HepG2 (cell line): ENCODE data around the gene NT5C3B. TPM values are rescaled to one million over a fixed set of nuclear protein-coding genes. Genes with fewer than 3 reads are reported as not detected.
A peak's percentile ranks its signal among the peaks of the same experiment; 100 is the strongest.

ENCODE experiments used
- ARID2 ChIP-seq: sonication (generic); formaldehyde crosslinking; IDR thresholded peaks from 2 replicates; pipeline ENCODE4 v1.8.1; 2022; ENCODE audit warnings: mild to moderate bottlenecking, missing genetic modification reagents, borderline replicate concordance
- CCDC6 ChIP-seq: sonication (generic); formaldehyde crosslinking; IDR thresholded peaks from 2 replicates; pipeline ENCODE4 v1.8.1; 2022; ENCODE audit warnings: mild to moderate bottlenecking, missing genetic modification reagents, moderate library complexity
- DRAP1 ChIP-seq: IDR thresholded peaks from 2 replicates; pipeline ENCODE4 v1.6.1; 2016; ENCODE audit warnings: missing genetic modification reagents, missing compliant biosample characterization
- HMG20B ChIP-seq: conservative IDR thresholded peaks from 2 replicates; pipeline ENCODE4 v1.6.1; 2016; ENCODE audit warnings: missing genetic modification reagents, missing compliant biosample characterization
- IKZF5 ChIP-seq: IDR thresholded peaks from 2 replicates; pipeline ENCODE4 v1.6.1; 2018; ENCODE audit warnings: missing genetic modification reagents, mild to moderate bottlenecking, missing compliant biosample characterization
- KLF9 ChIP-seq: IDR thresholded peaks from 2 replicates; pipeline ENCODE4 v1.6.1; 2016; ENCODE audit warnings: low read depth
- MLLT10 ChIP-seq: sonication (generic); formaldehyde crosslinking; IDR thresholded peaks from 2 replicates; pipeline ENCODE4 v1.4.0; 2020; ENCODE audit warnings: missing genetic modification reagents
- PCBP1 ChIP-seq: fragments of 200-400 bp; formaldehyde crosslinking; IDR thresholded peaks from 2 replicates; pipeline ENCODE4 v1.6.1; 2017; ENCODE audit warnings: mild to moderate bottlenecking, low read depth, low read length, borderline replicate concordance
- PHF5A ChIP-seq: IDR thresholded peaks from one replicate; pipeline ENCODE4 v1.6.1; 2018; ENCODE audit warnings: low read depth, missing genetic modification reagents; ENCODE audit not compliant: unreplicated experiment
- PRMT3 ChIP-seq: sonication (generic); formaldehyde crosslinking; IDR thresholded peaks from 2 replicates; pipeline ENCODE4 v1.8.1; 2022; ENCODE audit warnings: low read depth, mild to moderate bottlenecking, moderate library complexity, missing genetic modification reagents, borderline replicate concordance
- SETDB1 ChIP-seq: sonication (generic); formaldehyde crosslinking; IDR thresholded peaks from 2 replicates; pipeline ENCODE4 v1.5.1; 2020; ENCODE audit warnings: missing genetic modification reagents, mild to moderate bottlenecking, borderline replicate concordance
- SP1 ChIP-seq, 2 experiments: fragments of 450-650 bp in 1 of 2; sonication (generic) in 1 of 2; formaldehyde crosslinking in 1 of 2; IDR thresholded peaks; 2 replicates each; pipeline versions ENCODE4 v1.4.0 to v1.6.1; 2016 to 2020; ENCODE audit warnings: missing genetic modification reagents in 1 of 2
- TRIM22 ChIP-seq: fragments of 450-650 bp; IDR thresholded peaks from 2 replicates; pipeline ENCODE4 v1.6.1; 2017
- ZFAT ChIP-seq: sonication (generic); formaldehyde crosslinking; conservative IDR thresholded peaks from 2 replicates; pipeline ENCODE4 v1.8.1; 2023; ENCODE audit warnings: missing genetic modification reagents, inconsistent platforms
- ZFP36L1 ChIP-seq: sonication (generic); formaldehyde crosslinking; IDR thresholded peaks from 2 replicates; pipeline ENCODE4 v1.8.0; 2022; ENCODE audit warnings: mild to moderate bottlenecking, missing genetic modification reagents, moderate library complexity
- ZNF263 ChIP-seq: sonication (generic); formaldehyde crosslinking; IDR thresholded peaks from 2 replicates; pipeline ENCODE4 v1.4.0; 2020; ENCODE audit warnings: missing genetic modification reagents
- ZNF264 ChIP-seq: sonication (generic); formaldehyde crosslinking; IDR thresholded peaks from 2 replicates; pipeline ENCODE4 v1.4.0; 2020; ENCODE audit warnings: missing genetic modification reagents
- ZNF329 ChIP-seq: sonication (generic); formaldehyde crosslinking; IDR thresholded peaks from 2 replicates; pipeline ENCODE4 v1.9.0; 2021; ENCODE audit warnings: low read depth, mild to moderate bottlenecking, missing genetic modification reagents
- ZNF34 ChIP-seq: sonication (generic); formaldehyde crosslinking; IDR thresholded peaks from 2 replicates; pipeline ENCODE4 v1.4.0; 2020; ENCODE audit warnings: mild to moderate bottlenecking, missing genetic modification reagents, borderline replicate concordance
- ZNF367 ChIP-seq: sonication (generic); formaldehyde crosslinking; IDR thresholded peaks from 2 replicates; pipeline ENCODE4 v1.4.0; 2020; ENCODE audit warnings: missing genetic modification reagents, borderline replicate concordance
- ZNF597 ChIP-seq: sonication (generic); formaldehyde crosslinking; IDR thresholded peaks from 2 replicates; pipeline ENCODE4 v1.5.0; 2020; ENCODE audit warnings: missing genetic modification reagents
- ZNF746 ChIP-seq: sonication (generic); formaldehyde crosslinking; IDR thresholded peaks from 2 replicates; pipeline ENCODE4 v1.8.0; 2022; ENCODE audit warnings: mild to moderate bottlenecking, missing genetic modification reagents
- ZNF878 ChIP-seq: sonication (generic); formaldehyde crosslinking; IDR thresholded peaks from 2 replicates; pipeline ENCODE4 v1.8.1; 2023; ENCODE audit warnings: mild to moderate bottlenecking, missing genetic modification reagents, moderate library complexity
- polyA plus RNA-seq, 8 experiments: library from polyadenylated mRNA; depleted of rRNA in 3 of 8; stranded (reverse) in 7 of 8; unstranded in 1 of 8; fragments of >200 nt; fragmentation: Illumina TruSeq in 4 of 8; extraction: Trizol in 4 of 8; gene quantifications; 2 replicates each; pipeline versions ENCODE4 v1.2.1 to v1.2.3, GENCODE V29; 2011 to 2016; ENCODE audit warnings: low read depth in 4 of 8, missing spikeins in 1 of 8, mixed read lengths in 1 of 8; ENCODE audit not compliant: insufficient read depth in 1 of 8
- total RNA-seq, 5 experiments: library from RNA; depleted of rRNA; stranded (reverse); fragments of >200 nt; fragmentation: Illumina TruSeq; extraction: Trizol; gene quantifications; 2 replicates each; pipeline ENCODE4 v1.2.3, GENCODE V29; 2016; ENCODE audit warnings: low read depth in 1 of 5
- TF ChIP-seq, protein P1 (sequence below): sonication (generic); formaldehyde crosslinking; IDR thresholded peaks from 2 replicates; pipeline ENCODE4 v1.5.0; 2020; ENCODE audit warnings: mild to moderate bottlenecking, missing genetic modification reagents, borderline replicate concordance
- TF ChIP-seq, protein P2 (sequence below): sonication (generic); formaldehyde crosslinking; IDR thresholded peaks from 2 replicates; pipeline ENCODE4 v1.4.0; 2020; ENCODE audit warnings: missing genetic modification reagents

Gene NT5C3B
- total and polyA plus RNA-seq, 2 of the 13 experiments (the other 11 are each of a cell fraction or from before 2014, with no cell fraction given): 104 to 126 TPM

DNA sequence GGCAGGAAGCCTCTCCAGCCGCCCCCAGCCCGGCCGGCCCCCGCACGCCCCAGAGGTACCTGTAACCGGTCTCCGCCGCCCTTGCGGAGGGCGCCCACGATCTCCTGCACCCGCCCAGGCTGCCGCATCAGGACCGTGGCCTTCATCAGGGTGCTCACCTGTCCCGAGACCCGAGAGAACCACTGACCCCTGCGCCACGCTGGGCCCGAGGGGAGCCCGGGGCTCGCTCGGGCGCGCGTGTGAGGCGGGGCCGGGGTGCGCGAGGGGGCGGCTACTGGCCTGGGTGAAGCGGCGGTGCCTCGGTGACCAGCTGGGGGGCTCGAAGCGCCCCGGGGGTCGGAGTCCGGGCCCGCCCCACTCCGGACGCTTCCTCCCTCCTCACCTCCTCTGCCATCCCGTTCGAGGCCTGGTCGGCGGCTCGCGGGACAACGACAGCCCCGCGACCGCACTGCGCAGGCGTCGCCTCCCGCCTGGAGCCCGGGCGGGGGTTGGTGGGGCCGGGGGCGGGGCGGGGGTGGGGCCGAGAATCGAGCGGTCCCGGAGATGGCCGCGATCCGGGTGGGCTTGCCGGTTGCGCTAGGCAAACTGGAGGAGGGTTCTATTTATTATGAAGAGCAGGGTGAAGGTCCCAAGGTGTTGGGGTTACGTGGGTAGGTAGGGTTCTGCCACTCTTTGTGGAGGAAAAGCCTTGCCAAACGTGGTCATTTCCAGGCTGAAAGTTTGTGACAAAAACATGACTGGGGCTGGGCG is at the start of gene NT5C3B (continued):
- TF ChIP-seq IKZF5 (no peak), PHF5A (CRISPR knock-in tag) (no peak), ZNF34 (no peak), ZNF264 (no peak), ZNF878 (no peak), TRIM22 (no peak), ZNF746 (no peak; the same call in 1 of the 2 replicates), ZNF597 (no peak), PRMT3 (CRISPR knock-in tag) (no peak), ZNF263 (no peak), SP1 (IDR thresholded peaks at IDR 0.05) (no peak), SP1 (CRISPR knock-in tag; IDR thresholded peaks at IDR 0.05) (peak; percentile 27; the same call in 1 of the 2 replicates), PCBP1 (no peak), DRAP1 (CRISPR knock-in tag) (no peak), KLF9 (CRISPR knock-in tag) (no peak), ZNF329 (CRISPR knock-in tag) (no peak), HMG20B (CRISPR knock-in tag) (no peak), ZNF367 (no peak), ARID2 (CRISPR knock-in tag) (no peak), ZFP36L1 (CRISPR knock-in tag) (no peak), MLLT10 (CRISPR knock-in tag) (no peak), ZFAT (CRISPR knock-in tag) (no peak), SETDB1 (CRISPR knock-in tag) (no peak), CCDC6 (no peak)
- TF ChIP-seq, protein P1, sequence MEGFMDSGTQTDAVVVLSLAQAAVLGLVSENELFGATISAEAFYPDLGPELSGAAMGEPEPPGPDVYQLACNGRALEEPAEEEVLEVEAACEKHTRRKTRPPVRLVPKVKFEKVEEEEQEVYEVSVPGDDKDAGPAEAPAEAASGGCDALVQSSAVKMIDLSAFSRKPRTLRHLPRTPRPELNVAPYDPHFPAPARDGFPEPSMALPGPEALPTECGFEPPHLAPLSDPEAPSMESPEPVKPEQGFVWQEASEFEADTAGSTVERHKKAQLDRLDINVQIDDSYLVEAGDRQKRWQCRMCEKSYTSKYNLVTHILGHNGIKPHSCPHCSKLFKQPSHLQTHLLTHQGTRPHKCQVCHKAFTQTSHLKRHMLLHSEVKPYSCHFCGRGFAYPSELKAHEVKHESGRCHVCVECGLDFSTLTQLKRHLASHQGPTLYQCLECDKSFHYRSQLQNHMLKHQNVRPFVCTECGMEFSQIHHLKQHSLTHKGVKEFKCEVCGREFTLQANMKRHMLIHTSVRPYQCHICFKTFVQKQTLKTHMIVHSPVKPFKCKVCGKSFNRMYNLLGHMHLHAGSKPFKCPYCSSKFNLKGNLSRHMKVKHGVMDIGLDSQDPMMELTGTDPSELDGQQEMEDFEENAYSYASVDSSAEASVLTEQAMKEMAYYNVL: peak; percentile 73
- TF ChIP-seq, protein P2, sequence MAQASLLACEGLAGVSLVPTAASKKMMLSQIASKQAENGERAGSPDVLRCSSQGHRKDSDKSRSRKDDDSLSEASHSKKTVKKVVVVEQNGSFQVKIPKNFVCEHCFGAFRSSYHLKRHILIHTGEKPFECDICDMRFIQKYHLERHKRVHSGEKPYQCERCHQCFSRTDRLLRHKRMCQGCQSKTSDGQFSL (CRISPR knock-in tag): no peak
